Neural cell (in vitro differentiated cells): Measurements from ENCODE around the gene PLS1. TPM values are rescaled to one million over a fixed set of nuclear protein-coding genes. Genes with fewer than 3 reads are reported as not detected.
"Not testable (repeated sequence)": the region's sequence is repeated elsewhere in the genome, so short reads cannot be mapped to it uniquely, and the experiment has no call there.

Experiments
- H2AFZ ChIP-seq: fragments of 200-600, 300-800 bp; sonication (generic), shearing (Covaris generic); 2 replicates; pipeline ENCODE4 v1.6.0; 2014; ENCODE audit warnings: low read depth, mild to moderate bottlenecking, antibody characterized with exemption, low read length, moderate library complexity
- H3F3A ChIP-seq: fragments of 200-600 bp; shearing (Covaris generic); 2 replicates; pipeline ENCODE4 v1.6.1; 2016; ENCODE audit warnings: mild to moderate bottlenecking, moderate library complexity, mixed read lengths, antibody characterized with exemption, low read length; ENCODE audit not compliant: insufficient read depth, poor library complexity, severe bottlenecking
- H3K27ac ChIP-seq: fragments of 200-600, 300-800 bp; sonication (generic), shearing (Covaris generic); 2 replicates; pipeline ENCODE4 v1.5.1; 2014; ENCODE audit warnings: mild to moderate bottlenecking, low read length, moderate library complexity
- H3K27me3 ChIP-seq: fragments of 300-800, 200-600 bp; sonication (generic), shearing (Covaris generic); 2 replicates; pipeline ENCODE4 v1.6.0; 2014; ENCODE audit warnings: mild to moderate bottlenecking, low read depth, low read length, moderate library complexity; ENCODE audit not compliant: insufficient read depth
- H3K36me3 ChIP-seq: fragments of 300-800, 200-600 bp; sonication (generic), shearing (Covaris generic); 2 replicates; pipeline ENCODE4 v1.5.1; 2014; ENCODE audit warnings: mild to moderate bottlenecking, antibody characterized with exemption, low read length, moderate library complexity; ENCODE audit not compliant: insufficient read depth
- H3K4me2 ChIP-seq: fragments of 300-800, 200-600 bp; sonication (generic), shearing (Covaris generic); 2 replicates; pipeline ENCODE4 v1.6.0; 2014; ENCODE audit warnings: mild to moderate bottlenecking, low read length
- H3K4me3 ChIP-seq: fragments of 300-800, 200-600 bp; sonication (generic), shearing (Covaris generic); 2 replicates; pipeline ENCODE4 v1.5.1; 2014; ENCODE audit warnings: mild to moderate bottlenecking, low read length, moderate library complexity
- H3K79me2 ChIP-seq: fragments of 200-600 bp; shearing (Covaris generic); replicated peaks from 2 replicates; pipeline ENCODE4 v1.6.0; 2014; ENCODE audit warnings: mild to moderate bottlenecking, low read length, moderate library complexity; ENCODE audit not compliant: insufficient read depth
- H3K9ac ChIP-seq: fragments of 300-800, 200-600 bp; sonication (generic), shearing (Covaris generic); 2 replicates; pipeline ENCODE4 v1.6.1; 2016; ENCODE audit warnings: mild to moderate bottlenecking, low read length, mixed read lengths
- H3K9me2 ChIP-seq: fragments of 200-600 bp; shearing (Covaris generic); 2 replicates; pipeline ENCODE4 v1.6.1; 2016; ENCODE audit warnings: mild to moderate bottlenecking, low read length, mixed read lengths; ENCODE audit not compliant: insufficient read depth
- H3K9me3 ChIP-seq: fragments of 200-600, 300-800 bp; sonication (generic), shearing (Covaris generic); 2 replicates; pipeline ENCODE4 v1.6.1; 2016; ENCODE audit warnings: mild to moderate bottlenecking, mixed run types, low read length, moderate library complexity, mixed read lengths
- H4K20me1 ChIP-seq: fragments of 200-600 bp; shearing (Covaris generic); 2 replicates; pipeline ENCODE4 v1.6.1; 2016; ENCODE audit warnings: mild to moderate bottlenecking, mixed run types; ENCODE audit not compliant: insufficient read depth
- CTCF ChIP-seq: fragments of 450-650 bp; IDR thresholded peaks from 2 replicates; pipeline ENCODE4 v1.5.1; 2014; ENCODE audit warnings: antibody characterized with exemption, mild to moderate bottlenecking, moderate library complexity; ENCODE audit not compliant: poor library complexity, severe bottlenecking
- EP300 ChIP-seq: fragments of 450-650 bp; conservative IDR thresholded peaks from 2 replicates; pipeline ENCODE4 v1.6.1; 2014; ENCODE audit warnings: antibody characterized with exemption, mild to moderate bottlenecking, moderate library complexity; ENCODE audit not compliant: poor library complexity, severe bottlenecking
- EZH2 ChIP-seq: fragments of 200-600, 300-800 bp; shearing (Covaris generic), sonication (generic); IDR thresholded peaks from 2 replicates; pipeline ENCODE4 v1.6.1; 2014; ENCODE audit warnings: antibody characterized with exemption, low read length, borderline replicate concordance, mild to moderate bottlenecking; ENCODE audit not compliant: insufficient read depth, poor library complexity, severe bottlenecking
- MXI1 ChIP-seq: fragments of 450-650 bp; conservative IDR thresholded peaks from 2 replicates; pipeline ENCODE4 v1.6.1; 2014; ENCODE audit warnings: antibody characterized with exemption, mild to moderate bottlenecking; ENCODE audit not compliant: poor library complexity, severe bottlenecking
- POLR2AphosphoS5 ChIP-seq: IDR thresholded peaks from 2 replicates; pipeline ENCODE4 v1.6.1; 2012
- RAD21 ChIP-seq: fragments of 450-650 bp; conservative IDR thresholded peaks from 2 replicates; pipeline ENCODE4 v1.6.1; 2014; ENCODE audit warnings: antibody characterized with exemption, mild to moderate bottlenecking, moderate library complexity
- REST ChIP-seq: IDR thresholded peaks from 2 replicates; pipeline ENCODE4 v1.6.1; 2012; ENCODE audit warnings: borderline replicate concordance
- SMC3 ChIP-seq: fragments of 450-650 bp; conservative IDR thresholded peaks from 2 replicates; pipeline ENCODE4 v1.6.1; 2014; ENCODE audit warnings: antibody characterized with exemption, mild to moderate bottlenecking, moderate library complexity; ENCODE audit not compliant: poor library complexity
- TAF1 ChIP-seq: IDR thresholded peaks from 2 replicates; pipeline ENCODE4 v1.6.1; 2012; ENCODE audit warnings: low read depth
- polyA plus RNA-seq: library from polyadenylated mRNA; depleted of rRNA; stranded (reverse); fragments of >200 nt; gene quantifications from 2 replicates; pipeline ENCODE4 v1.2.3, GENCODE V29; 2014

Gene PLS1
- polyA plus RNA-seq, 1 donor from 2014 or later: 0.31 TPM

- TF ChIP-seq EZH2 (no peak), RAD21 (no peak), REST (no peak), EP300 (no peak), TAF1 (no peak), POLR2AphosphoS5 (no peak), MXI1 (no peak), SMC3 (no peak), CTCF (no peak)
- no peaks in the 10 kb centered on the region for H3F3A ChIP-seq
- H3K27ac ChIP-seq: no peak overlapping the region
- no peaks in the 10 kb centered on the region for H3K27me3 ChIP-seq
- H3K9me2 ChIP-seq: no peaks in the 10 kb centered on the region
- no peaks in the 10 kb centered on the region for H3K79me2 ChIP-seq
- H3K9ac ChIP-seq: no peak overlapping the region
- no peak overlapping the region for H3K4me3 ChIP-seq
- no peaks in the 10 kb centered on the region for H3K9me3 ChIP-seq
- no peaks in the 10 kb centered on the region for H4K20me1 ChIP-seq
- no peaks in the 10 kb centered on the region for H3K36me3 ChIP-seq
- H3K4me2 ChIP-seq: no peak overlapping the region
- no peak overlapping the region for H2AFZ ChIP-seq
Observed at GRCh38 chr3:142588703-142589102, 7.5 kb upstream of the PLS1 start.

GRCh38 chr3:142592268-142592667 lies 3.9 kb upstream of the PLS1 start:
- H3K9me2 ChIP-seq: not testable (repeated sequence)

GRCh38 chr3:142595141-142595540 lies 1.1 kb upstream of the PLS1 start:
- H3K9me2 ChIP-seq: no peaks in the 10 kb centered on the region
- TF ChIP-seq EZH2 (no peak), POLR2AphosphoS5 (no peak), SMC3 (no peak), REST (no peak), TAF1 (no peak), RAD21 (no peak), MXI1 (no peak), CTCF (no peak), EP300 (no peak)
- no peak overlapping the region for H3K9ac ChIP-seq
- no peaks in the 10 kb centered on the region for H3K36me3 ChIP-seq
- H3K4me2 ChIP-seq: no peak overlapping the region
- peaks cover 9% of the 10 kb centered on the region for H3K27me3 ChIP-seq
- H4K20me1 ChIP-seq: no peaks in the 10 kb centered on the region
- no peaks in the 10 kb centered on the region for H3K79me2 ChIP-seq
- no peaks in the 10 kb centered on the region for H3K9me3 ChIP-seq
- H2AFZ ChIP-seq: no peak overlapping the region
- H3K4me3 ChIP-seq: no peak overlapping the region
- H3F3A ChIP-seq: no peaks in the 10 kb centered on the region
- no peak overlapping the region for H3K27ac ChIP-seq

More at GRCh38 chr3:142592268-142592667, 3.9 kb upstream of the PLS1 start:
- not testable (repeated sequence) for H3F3A ChIP-seq, H3K36me3 ChIP-seq, H4K20me1 ChIP-seq, H3K27me3 ChIP-seq, H3K27ac ChIP-seq, H3K9me3 ChIP-seq, H3K79me2 ChIP-seq, H2AFZ ChIP-seq, H3K4me2 ChIP-seq, H3K4me3 ChIP-seq, H3K9ac ChIP-seq
